GM21825 (cell line): ENCODE results near the gene DECR2.

ENCODE experiments used
- ATAC-seq: cut with Tn5 transposase; IDR thresholded peaks from one replicate; pipeline ENCODE4 v1.9.1; 2021; ENCODE audit warnings: mild to moderate bottlenecking, moderate library complexity; ENCODE audit not compliant: unreplicated experiment

DECR2 gene

DNA sequence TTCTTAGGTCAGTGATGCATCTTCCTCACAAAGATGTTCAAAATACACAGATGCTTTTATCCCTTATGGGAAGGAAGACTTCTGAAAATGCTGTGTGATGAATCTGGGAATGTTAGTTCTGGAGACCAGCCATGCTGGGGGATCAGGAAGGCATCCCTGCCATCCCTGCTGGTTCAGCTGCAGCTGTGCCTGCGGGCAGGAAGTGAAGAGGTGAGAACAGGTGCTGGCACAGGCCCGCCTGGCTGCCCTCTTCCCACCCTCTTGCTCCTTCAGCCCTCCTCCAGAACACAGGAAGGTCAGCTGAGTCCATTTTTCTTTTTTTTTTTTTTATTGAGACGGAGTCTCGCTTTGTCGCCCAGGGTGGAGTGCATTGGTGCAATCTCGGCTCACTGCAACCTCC, 38.9 kb downstream of the DECR2 start:
- no peak for ATAC-seq

DNA sequence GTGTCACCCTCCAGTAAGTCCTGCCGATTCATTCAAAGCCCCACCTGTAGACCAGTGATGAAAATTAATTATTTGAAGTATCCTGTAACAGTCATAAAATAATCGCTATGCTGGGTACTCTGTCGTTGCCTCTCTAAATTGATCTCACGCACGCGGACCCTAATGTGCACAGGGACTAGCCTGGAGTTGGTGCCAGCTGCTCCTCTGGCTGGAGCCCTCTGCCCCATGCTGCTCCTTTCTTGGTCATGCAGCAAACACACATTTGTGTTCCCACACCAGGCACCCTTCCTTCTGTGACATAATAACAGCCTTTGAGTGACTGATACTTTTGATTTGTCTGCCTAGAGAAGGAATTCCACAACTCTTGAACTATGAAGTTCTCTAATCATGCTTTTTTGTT, 39.8 kb downstream of the DECR2 start:
- no peak for ATAC-seq

DNA sequence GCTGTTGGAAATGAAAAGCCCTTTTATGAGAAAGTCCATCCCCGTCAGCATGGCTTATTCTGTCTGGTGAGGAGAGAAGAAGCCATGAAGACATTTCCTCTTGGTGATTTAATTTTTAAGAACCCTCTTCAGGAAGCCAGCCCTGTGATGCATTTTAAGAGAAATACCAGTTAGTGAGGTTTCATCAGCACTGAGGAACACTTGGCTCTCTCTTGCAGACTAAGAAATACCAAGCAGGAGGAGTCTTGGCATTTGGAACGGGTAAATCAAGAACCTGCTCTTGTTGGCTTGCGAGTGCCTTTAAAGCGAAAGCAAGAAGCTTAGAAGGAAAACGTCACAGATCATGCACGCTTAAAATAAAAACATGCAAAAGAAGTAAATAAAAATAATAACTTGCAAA, 41.3 kb downstream of the DECR2 start:
- ATAC-seq: no peak

DNA sequence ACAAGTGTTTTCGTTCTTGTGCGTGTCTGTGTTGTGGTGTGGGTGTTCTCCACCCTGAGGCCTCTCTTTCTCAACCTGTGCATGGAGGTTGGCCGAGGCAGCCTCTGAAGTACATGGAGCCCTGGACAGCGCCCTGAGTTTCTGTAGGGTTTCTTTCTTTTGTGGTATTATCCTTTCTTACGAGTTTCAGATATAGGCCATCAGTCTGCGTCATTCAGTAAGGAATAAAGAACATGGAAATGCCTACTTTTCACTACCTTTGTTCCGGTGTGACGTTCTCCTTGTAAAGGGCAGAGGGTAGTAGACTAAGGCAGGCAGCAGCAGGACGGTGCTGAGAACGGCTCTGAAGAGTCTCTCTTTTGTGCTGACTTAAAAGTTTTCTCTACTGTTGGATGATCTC, 42.3 kb downstream of the DECR2 start:
- ATAC-seq: no peak

- ATAC-seq: no peak
Measured at GRCh38 chr16:445566-445965, 43.9 kb downstream of the DECR2 start.

DNA sequence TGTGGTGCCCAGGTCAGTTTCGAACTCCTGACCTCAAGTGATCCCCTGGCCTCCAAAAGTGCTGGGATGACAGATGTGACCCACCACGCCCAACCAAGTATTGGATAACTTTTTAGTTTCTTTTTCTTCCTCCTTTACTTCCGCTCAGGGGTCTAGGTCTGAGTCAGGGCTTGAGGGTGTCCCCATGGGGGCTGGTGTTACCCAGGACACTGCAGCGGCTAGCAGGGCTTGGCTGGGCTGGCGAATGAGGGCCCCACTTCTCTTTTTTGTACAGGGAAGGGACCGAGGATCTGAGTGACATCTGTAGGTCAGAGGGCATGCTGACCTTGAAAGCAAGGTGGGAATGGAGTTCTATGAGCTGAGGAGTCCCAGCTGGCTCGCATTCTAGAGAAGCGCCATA, 48.7 kb downstream of the DECR2 start:
- ATAC-seq: no peak

DNA sequence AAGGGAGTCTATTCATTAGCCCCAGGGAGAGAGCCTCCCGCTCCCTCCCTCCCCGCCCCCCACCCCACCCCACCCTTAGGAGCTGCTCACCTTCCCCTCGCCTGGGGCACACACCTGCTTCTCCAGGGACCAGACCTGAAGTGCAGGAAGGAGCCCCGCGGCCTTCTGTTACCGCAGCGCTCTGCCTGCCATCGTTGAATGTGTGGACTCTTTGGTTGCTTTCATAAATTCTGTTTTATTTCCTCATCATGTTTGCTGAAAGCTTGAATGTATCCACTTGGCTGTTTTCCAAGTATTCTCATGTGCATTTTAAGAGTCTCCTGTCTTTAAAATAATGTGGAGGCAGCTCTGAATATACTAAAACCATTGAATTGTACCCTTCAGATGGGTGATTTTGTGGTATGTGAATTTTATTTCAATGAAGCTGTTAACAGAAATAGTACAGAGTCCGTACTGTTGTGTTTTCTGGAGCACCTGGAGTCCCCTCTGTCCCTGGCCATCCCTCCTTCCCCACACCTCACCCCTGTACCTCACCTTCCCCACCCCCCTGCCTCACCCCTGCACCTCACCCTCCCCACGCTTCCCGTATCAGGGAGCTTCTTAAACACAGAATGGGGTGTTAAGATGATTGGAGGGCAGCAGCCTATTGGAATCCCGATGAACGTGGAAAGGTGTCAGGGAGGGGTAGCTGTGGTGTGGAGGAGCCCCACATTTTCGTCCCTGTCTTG, 49.3 kb downstream of the DECR2 start:
- no peak for ATAC-seq

GRCh38 chr16:454397-454940, 52.8 kb downstream of the DECR2 start:
- no peak for ATAC-seq

DNA sequence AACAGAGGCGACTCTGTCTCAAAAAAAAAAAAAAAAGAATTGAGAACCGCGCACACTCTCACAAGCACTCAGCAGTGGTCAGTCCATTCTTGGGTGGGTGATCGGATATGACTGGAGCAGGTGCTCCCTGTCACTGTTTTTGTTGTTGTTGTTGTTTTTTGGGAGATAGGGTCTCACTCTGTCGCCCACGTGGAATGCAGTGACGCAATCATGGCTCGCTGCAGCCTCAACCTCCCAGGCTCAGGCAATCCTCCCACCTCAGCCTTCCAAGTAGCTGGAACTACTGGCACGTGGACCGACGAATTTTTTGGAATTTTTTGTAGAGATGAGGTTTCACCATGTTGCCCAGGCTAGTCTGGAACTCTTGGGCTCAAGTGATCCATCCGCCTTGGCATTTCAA, 53.8 kb downstream of the DECR2 start:
- no peak for ATAC-seq

- no peak for ATAC-seq
Measured at GRCh38 chr16:456891-457483, 55.3 kb downstream of the DECR2 start.

DNA sequence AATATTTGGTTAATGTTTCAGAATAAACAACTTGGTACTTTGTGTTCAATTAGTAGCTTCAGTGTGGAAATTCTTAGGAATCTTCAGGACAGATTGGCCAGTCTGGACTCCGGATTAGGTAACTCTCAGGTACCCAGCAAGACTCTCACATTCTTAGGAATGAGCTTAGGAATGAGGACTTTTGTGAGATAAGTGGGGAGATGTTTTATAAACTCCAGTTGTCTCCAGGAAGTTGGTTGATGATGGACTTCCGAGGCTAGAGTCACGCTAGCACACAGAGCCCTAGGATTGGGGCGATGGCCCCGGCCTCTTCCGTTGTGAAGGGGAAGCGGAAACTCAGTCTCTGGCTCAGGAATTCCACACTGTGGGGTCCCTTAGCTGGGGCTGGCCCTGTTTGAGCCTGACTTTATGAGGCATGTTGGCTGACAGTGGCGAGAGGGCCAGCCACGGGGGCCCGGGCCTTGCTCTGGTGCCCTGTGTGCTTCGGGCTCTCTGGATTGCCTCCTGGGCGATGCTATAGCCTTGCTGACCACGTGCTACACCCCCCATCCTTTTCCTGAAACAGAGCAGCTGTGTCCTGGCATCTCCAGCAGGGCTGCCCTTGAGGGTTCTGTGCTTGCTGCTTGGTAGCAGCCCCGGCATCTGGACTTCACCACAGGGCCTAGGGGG, 56.2 kb downstream of the DECR2 start:
- no peak for ATAC-seq

DNA sequence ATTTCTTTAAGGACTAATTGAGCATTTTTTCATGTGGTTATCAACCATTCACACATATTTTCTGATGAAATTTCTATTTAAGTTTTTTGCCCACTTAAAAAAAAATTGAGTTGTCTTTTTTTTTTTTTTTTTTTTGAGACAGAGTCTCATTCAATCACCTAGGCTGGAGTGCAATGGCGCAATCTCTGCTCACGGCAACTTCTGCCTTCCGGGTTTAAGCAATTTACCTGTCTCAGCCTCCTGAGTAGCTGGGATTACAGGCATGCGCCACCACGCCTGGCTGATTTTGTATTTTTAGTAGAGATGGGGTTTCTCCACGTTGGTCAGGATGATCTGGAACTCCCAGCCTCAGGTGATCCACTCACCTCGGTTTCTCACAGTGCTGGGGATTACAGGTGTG, 58.1 kb downstream of the DECR2 start:
- no peak for ATAC-seq

- no peak for ATAC-seq
Measured at GRCh38 chr16:460787-461186, 59.1 kb downstream of the DECR2 start.
